Hematopoietic multipotent progenitor cell treated with erythropoietin and hydrocortisone succinate and interleukin-3 and kit ligand, for 8 days (in vitro differentiated cells): ENCODE measurements around the gene CREB5.
"Not testable (repeated sequence)": the region's sequence is repeated elsewhere in the genome, so short reads cannot be mapped to it uniquely, and the experiment has no call there.

Experiments used
- DNase-seq: peaks from one replicate; pipeline ENCODE4 v3.0.0-alpha.2; 2015

CREB5 gene

DNA sequence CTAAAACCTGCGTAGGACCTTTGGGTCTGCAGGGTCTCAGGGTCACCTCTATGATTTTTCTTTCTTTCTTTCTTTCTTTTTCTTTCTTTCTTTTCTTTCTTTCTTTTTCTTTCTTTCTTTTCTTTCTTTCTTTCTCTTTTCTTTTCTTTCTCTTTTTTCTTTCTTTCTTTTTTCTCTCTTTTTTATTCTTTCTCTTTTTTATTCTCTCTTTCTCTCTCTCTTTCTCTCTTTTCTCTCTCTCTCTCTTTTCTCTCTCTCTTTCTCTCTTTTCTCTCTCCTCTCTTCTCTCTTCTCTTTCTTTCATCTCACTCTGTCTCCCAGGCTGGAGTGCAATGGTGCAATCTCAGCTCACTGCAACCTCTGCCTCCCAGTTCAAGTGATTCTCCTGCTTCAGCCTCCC is 139.4 kb downstream of the CREB5 start:
- not testable (repeated sequence) for DNase-seq

DNA sequence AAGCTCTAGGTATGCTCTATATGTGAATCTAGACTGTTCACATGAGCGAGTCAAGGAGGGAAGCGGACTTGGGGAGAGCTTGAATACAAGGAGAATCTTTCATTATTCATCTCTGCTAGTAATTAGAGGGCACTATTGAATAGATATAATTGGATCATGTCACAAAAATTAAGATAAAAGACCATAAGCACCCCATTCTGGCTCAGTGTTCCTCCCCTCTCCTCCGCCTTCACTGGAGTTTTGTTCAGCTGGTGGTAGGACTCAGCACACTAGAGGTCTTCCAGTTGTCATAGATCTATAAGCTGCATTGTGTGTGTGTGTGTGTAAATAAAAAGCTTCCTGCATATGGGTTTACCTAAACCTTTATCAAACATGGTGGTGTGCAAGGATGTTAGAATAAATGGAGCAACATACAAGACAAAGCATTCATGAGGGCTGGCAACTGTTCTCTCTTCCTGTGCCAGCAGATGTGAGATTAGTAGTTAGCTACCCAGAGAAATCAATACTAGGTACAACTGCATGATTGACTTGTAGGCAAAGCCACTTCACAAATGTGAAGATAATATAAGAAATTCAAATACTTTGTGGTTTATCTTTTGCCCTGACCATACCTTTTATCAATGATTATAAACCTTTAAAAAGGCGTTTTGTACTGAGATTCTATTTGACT is 142.6 kb downstream of the CREB5 start:
- no peak for DNase-seq

GRCh38 chr7:28556025-28556424 is 143.7 kb downstream of the CREB5 start:
- no peak for DNase-seq

DNA sequence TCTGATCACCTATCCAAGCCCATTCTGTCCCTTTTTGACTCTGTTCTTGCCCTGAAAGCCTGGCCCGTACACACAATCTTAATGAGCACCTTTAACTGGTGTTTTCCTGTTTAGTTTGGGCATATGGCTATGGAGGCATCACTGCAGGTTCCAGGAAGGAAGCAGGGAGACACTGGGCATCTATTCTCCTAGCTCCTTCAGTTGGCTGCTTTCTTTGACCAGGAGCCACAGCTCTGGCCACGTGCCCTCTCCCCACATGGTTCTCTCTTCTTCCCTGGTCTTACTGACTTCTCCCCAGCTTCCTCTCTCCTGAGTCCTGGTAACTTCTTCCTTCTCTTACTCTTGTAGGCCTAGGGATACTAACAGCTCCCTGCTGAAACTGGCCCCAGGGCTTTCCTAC is 144.4 kb downstream of the CREB5 start:
- no peak for DNase-seq

DNA sequence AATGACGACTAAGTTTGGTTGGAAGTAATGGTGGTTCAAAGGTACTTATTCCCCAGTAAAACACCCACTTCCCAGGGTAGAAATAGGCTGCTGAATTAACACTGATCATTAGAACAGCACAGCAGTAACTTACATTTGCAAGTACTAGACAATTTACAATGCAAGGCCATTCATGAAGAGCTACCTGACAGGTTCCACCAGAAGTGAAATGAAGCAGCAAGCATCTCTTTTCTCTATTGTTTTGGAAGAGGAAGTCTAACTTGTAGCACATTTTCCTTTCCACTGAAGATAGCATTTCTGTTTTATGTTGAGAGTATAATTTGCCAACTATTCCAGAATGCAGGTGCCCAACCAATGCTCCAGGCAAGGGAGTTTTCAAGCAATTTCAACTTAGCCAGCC is 145.9 kb downstream of the CREB5 start:
- no peak for DNase-seq

DNA sequence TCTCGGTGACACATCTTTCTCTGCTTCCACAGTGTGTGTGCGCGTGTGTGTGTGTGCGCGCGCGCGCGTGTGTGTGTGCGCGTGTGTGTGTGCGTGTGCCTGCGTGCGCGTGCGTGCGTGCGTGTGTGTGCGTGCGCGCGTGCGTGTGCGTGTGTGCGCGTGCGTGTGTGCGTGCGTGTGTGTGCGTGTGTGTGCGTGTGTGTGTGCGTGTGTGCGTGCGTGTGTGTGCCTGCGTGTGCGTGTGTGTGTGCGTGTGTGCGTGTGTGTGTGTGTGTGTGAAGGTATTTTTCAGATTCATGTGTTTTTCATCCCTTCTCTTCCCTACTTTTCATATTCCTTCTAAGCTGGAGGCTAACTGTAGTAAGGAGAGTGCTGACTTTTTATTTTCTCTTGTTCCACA is 148.4 kb downstream of the CREB5 start:
- no peak for DNase-seq

DNA sequence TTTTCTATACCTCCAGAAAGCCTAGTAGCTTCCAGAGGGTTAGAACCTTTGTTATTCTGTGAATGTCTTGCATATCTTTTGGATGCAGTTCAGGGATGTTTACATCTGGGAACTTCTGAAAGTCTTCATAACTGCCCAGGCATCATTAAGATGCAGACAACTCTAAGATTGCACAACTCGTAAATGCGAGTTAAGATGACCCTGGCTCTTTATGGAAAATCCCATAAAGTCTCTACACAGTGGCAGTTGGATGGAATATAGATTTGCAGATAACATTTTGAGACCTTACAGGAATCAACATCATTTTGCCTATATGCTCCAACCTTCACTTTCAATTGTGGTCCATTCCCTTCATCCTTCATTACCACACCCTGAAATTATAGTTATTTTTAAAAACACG is 151.7 kb downstream of the CREB5 start:
- no peak for DNase-seq

DNA sequence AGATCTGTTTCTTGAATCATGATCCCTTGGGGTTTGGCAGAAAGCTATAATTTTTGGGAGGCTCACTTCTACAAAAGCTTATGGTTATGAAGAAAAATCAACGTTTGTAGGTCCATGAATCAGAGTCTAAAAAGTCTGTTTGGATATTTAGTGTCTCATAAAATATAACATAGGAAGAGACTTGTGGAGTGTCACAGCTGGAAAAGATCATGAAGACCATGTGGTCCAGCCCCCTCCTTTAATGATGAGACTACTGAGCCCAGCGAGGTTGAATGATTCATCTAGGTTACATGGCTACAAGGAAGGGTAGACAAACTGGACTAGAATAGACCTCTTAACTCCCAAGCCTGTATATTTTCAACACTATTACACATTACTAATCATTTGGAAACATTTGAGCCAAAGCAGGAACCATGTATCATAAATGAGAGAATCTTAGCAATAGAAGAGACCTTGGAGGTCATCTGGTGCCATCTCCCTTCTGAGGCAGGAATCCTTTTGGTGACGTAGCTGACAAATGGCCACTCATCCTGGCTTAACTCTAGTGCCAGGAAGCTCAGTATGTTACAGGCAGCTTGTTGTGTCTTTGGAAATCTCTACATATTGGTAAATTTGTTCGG is 152.5 kb downstream of the CREB5 start:
- DNase-seq, result no peak

DNA sequence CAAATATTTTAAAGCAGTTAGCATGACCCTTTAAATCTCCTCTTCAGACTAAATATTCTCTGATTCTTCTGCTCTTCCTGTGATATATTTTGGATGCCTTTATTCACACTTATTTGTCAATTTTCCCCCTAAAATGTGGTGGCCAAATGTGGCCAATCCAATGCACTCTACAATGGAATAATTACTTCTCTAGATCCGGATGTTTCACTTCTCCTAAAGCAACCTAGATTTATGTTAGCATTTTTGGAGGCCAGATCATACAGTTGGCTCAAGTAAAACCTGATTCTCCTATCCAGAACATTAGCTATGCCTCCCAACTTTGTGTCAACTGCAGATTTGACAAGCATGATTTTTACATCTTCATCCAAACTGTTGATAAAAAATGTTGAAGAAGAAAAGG is 153.7 kb downstream of the CREB5 start:
- no peak for DNase-seq

GRCh38 chr7:28570113-28570969 is 158.0 kb downstream of the CREB5 start:
- DNase-seq, result no peak

- peak; percentile 13 for DNase-seq
Measured at GRCh38 chr7:28570970-28571288, 158.6 kb downstream of the CREB5 start.

GRCh38 chr7:28571405-28571804 is 159.1 kb downstream of the CREB5 start:
- no peak for DNase-seq

GRCh38 chr7:28572321-28573058 is 160.2 kb downstream of the CREB5 start:
- DNase-seq, result no peak

GRCh38 chr7:28573059-28573553 is 160.8 kb downstream of the CREB5 start:
- no peak for DNase-seq

DNA sequence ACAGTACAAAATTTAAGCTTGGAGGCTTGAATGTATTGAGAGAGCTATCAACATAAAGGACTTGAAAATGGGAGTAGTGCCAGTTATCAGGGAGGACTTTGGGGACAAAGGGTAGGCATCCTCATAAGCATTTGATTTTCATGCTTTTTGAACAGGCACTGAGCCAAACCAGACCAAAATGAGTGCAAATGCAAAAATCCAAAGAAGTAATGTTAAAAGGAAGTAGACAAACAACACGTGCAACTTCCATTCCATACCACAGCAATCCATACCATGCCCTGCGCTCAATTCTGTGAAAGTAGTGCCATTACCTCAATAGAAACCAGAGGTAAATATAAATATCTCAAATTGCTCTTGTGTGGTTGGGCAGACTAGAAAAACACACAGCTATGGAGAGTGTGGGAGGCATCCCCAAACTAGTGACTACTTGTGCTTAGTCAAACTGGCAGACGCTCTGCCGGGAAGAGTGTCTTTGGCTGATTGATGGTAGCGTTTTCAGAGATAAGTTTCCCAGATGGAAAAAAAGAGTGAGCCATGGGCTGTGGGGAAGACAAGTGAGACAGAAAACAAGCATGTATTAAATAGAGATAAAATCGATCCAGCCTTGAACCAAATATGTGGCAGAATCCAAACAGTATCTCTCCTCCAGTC is 161.5 kb downstream of the CREB5 start:
- no peak for DNase-seq

DNA sequence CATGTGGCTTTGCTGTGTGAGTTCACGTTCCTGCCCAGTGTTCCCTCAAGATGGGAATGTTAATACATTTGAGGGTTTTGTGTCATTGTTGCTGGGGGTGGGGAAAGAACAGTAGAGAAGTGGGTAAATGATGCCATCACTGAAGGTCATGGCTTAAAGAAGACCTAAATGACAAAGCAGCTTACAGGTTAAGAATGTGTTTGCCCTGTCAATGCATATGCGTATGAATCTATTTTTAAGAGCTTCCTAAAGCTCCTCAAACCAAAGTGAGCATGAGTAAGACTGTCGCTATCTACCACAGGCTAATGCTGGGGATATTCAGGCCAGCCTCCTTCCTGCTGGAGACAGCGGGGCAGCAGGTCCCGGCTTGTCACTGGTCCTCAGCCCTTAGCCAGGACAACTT is 162.9 kb downstream of the CREB5 start:
- DNase-seq, result no peak

- DNase-seq, result no peak
Measured at GRCh38 chr7:28576656-28577055, 164.3 kb downstream of the CREB5 start.

DNA sequence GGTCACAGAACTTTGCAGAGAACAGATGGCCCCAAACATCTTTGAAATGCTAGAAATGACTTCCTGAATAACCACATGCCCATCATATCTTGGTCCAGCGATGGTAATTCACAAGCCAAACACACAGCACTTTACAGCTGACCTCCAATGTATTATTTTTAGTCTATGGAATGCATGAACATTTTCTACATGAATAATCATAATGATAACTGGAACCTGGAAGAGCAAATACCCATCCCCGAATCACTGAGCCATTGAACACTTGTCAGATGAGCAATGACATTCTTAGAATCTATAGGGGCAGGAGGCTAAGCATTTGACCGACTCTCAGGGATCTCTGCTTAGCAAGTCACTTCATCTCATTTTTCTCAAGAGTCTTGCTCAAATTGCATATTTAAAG is 167.3 kb downstream of the CREB5 start:
- no peak for DNase-seq

DNA sequence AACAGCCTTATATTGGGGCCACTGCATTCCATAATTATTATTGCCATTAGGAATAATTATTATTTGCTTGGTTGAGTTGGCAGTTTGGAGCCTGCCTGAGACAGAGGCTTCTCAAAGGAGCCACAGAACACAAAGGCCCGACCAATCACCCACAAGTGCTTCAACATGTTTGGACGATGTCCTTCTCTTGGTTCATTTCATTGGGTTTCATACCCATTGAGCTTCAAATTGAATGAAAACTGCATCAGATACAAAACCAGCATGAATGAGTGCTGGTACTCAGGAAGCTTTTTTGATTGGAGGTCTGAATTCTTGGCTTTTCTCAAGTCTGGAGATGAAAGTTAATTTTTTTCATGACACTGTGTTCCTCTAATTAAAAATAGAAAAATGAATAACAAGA is 168.3 kb downstream of the CREB5 start:
- no peak for DNase-seq

DNA sequence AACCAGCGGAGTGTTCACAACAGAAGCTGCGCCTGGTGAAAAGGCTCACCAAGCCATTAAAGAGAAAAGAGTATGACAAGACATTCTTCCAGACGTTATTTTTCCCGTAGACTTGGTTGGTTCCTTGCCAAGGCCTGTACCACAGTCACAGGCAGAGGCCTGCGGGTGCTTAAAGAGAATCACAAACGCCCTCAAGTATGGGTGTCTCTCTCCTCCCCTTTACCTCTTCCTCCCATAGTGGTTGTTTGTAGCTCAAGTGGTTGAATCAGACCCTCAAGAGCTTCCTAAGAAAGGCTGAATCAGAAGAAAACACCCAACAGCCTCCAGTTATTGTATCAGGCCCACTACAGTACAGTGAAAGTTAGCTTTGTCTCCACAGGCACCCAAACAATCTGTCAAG is 169.0 kb downstream of the CREB5 start:
- DNase-seq, result no peak

DNA sequence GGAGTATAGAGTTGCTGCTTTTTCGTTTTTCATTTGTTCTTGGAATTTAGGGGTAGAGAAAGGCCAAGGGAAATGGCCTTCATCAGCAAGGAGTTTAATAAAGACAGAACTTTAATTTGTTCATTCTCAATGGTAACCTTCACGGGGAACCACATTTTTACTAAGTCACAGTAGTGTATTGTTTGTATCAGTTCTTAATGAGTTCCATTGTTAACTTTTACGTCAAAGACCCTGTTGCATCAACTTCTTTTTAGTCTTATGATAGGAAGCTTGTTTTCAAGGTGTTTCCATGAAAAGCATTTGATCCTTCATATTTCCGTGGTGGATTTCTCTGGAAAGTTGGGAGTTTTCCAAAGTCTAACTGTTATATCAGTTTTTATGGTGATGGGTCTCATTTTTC is 169.9 kb downstream of the CREB5 start:
- no peak for DNase-seq

- no peak for DNase-seq
Measured at GRCh38 chr7:28584235-28584634, 171.9 kb downstream of the CREB5 start.

- no peak for DNase-seq
Measured at GRCh38 chr7:28586736-28587135, 174.4 kb downstream of the CREB5 start.
